ENCODE results near the gene CTNNA3.

DNA sequence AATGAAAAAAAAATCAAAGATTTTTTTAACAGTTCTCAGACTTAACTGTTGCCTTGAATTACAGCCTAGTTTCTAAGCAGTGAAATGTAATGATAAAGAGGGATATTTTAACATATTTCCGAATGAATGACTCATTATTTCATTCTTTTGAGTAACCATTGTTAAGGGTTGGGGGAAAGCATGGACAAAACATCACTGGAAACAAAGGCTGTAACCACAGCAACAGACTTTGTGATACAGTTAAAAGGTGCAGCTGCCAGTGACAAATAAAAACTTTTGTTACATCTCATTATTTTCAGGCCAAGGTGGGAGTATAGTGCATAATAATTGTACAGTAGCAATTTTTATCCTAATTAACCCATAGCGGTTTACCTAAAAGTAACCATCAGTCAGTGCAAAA is 597.5 kb downstream of the CTNNA3 start:
- TF ChIP-seq, protein P1, sequence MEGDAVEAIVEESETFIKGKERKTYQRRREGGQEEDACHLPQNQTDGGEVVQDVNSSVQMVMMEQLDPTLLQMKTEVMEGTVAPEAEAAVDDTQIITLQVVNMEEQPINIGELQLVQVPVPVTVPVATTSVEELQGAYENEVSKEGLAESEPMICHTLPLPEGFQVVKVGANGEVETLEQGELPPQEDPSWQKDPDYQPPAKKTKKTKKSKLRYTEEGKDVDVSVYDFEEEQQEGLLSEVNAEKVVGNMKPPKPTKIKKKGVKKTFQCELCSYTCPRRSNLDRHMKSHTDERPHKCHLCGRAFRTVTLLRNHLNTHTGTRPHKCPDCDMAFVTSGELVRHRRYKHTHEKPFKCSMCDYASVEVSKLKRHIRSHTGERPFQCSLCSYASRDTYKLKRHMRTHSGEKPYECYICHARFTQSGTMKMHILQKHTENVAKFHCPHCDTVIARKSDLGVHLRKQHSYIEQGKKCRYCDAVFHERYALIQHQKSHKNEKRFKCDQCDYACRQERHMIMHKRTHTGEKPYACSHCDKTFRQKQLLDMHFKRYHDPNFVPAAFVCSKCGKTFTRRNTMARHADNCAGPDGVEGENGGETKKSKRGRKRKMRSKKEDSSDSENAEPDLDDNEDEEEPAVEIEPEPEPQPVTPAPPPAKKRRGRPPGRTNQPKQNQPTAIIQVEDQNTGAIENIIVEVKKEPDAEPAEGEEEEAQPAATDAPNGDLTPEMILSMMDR (IDR thresholded peaks at IDR 0.05): no peak
- TF ChIP-seq POLR2A (IDR thresholded peaks at IDR 0.05): no peak
